NCI-H1417 (cell line): ENCODE measurements around the gene TNS3.
A peak's percentile ranks its signal among the peaks of the same experiment; 100 is the strongest.

ENCODE experiments used
- DNase-seq, 3 experiments: peaks; one replicate each; lab custom pipeline; 2025; lab: John Stamatoyannopoulos, UW

The TNS3 gene

DNA sequence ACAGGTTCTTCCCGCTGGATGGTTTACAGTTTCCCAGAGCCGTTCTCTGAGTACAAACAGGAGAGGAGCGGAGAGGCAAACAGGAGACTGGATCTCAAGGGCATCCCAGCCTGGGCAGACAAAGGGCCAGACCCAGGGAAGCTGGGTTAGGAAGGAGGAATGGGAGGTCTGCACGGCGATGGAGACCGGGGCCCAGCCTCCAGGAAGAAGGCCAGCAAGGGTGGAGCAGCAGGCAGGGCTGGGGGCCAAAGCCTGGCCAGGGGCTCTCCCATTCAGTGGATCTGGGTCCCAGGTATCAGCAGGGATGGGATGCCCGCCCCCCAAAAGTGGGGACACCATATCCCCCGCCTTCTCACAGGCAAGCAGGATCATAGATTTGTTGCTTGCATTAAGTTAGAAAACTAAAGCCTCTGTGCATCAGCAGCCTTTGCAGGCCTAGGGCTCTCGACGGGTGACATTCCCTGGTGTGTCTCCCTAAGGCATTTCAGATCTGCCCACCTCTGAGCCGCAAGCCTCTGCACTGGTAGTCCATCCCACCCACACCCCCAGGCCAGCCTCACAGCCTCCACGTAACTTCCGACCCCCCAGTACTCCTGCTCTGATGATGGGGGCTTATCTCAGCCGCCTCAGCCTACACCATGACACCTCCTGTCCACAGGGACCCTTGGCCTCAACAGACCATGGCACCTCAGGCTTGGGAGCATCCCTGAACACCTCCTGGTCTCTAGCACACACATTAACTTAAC, 59.9 kb downstream of the TNS3 start:
- DNase-seq: no peak

DNA sequence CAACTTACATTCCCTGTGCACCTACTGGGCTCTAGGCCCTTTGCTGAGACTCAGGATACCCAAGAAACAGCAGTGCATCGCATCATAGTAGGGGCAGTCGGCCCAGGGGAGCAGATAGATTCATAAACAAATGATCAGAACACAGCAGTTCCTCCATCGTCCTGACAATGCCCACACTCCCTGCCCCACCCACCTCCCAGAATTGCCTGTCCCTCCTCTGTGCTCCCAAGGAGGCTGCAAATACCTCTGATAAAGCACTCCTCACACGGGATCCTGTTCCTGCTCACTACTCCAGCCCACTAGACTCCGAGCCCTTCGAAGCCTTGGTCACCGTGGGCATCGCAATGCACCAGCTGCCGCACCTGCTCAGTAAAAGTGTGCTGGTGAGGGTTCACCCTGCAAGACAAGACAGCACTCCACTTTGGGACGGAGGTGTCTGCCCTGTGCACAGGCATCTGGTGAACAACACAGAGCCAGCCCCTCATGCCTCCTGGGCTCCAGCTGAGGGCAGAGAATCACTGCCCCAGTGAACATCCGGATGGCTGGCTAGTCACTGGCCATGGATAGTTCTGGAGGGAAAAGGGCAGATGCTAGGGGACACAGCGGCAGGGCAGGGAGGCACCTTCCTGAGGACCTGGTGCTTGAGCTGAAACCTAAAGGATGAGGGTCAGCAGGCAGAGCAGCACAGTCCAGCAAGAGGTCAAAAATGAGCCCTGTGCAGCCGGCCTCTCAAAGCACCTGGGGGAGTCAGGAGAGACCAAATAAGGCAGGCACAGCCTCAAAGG, 60.7 kb downstream of the TNS3 start:
- DNase-seq: no peak

DNA sequence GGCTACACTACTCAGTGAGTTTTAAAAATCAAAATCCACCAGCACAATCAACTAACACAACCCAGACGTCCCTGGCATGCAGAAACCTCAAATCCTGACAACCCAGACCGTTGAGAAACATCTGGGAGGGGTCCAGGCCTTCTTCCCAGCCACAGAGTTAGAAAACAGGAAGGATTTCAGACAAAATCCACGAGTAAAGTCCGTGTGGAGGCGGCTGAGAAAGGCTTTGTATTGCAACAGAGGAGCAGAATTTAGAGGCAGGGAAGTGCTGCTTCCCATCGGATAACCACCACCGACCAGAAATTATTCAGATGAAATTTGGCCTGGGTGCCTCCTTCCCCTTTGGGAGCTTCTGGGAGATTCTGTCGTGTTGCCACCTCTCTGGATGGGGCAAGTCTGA, 61.5 kb downstream of the TNS3 start:
- DNase-seq: no peak

DNA sequence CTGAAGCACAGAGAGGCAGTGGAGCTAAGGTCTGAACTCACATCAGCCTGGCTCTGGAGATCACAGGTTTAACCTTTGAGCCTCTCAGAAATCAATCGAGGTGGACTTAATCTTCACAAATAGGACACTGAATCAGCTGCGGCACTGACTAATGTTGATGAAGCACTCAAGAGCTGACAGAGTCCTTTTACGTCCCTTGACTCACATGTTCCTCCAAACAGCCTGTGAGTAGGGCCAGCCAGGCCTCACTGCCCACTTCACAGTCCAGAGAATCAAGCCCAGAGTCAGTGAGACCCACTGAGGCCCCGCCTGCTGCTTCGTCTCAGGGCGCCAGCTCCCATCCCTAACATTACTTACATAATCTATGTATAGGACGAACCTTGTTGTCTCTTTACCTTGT, 63.1 kb downstream of the TNS3 start:
- no peak for DNase-seq

DNA sequence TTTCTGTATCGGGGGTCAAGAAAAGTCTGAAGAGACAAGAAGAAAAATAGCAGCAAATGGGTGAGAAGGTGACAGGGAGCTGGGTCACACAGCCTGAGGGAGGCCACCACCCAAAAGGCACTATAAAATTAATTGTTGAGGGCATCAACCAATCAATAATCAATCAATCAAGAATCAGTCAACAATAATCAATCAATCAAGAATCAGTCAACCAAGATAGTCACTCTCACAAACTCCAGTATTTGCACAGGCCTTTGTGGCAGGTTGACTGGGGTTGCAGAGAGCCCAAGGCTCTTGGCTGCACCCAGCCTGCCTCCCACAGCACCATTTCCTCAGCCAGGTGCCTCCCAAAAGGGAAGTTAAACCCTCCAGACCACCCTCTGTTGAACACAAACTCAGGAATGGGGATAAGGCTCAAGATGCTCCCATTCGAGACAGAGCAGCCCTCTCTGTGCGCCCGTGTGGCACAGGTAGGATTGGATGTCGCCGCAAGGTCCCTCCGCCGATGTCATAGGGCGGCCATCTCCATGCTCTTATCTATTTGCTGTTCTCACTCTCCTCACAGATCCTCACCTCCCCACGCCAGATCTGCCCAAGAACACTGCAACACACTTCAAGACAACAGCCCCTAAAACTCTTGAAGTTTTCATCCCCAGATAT, 64.0 kb downstream of the TNS3 start:
- no peak for DNase-seq

DNA sequence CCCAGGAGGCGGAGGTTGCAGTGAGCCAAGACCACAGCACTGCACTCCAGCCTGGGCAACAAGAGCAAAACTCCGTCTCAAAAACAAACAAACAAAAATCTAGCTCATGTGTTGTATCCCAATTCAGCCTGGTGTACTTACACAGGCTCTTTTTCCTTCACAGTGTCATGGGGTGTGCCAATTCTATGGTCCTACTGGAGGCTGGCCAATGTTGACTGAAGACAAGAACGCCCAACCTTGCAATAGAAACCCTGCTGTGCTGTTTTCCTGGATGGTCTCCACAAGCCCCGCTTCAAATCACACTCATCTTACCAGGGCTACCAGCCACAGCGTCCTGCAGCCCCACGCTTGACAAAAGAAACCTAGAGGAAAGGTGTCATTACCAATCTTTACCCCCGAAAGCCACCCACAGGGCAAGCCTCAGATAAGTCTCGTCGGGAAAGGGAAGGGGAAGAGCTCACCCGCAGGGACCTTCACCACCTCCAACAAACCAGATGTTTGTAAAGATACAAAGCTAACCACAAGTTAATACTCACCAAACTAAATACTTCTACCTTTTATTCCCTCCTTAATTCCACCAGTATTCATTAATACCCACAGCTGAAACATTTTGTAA, 64.8 kb downstream of the TNS3 start:
- peak in 1 of 3 experiments; percentile 27 for DNase-seq

DNA sequence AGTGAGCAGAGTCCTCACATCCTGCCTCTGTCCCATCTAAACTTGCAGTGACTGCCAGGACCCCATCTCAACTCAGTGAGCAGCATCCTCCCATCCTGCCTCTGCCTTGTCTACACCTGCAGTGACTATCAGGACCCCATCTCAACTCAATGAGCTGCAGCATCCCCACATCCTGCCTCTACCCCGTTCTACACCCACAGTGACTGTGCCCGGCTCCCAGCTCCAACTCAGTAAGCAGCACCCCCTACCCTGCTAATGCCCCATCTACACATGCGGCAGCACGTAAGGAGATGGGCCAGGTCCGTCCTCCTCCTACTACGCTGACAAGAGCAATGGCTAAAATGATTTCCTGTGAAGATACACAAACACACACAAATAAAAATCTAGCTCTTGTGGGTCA, 65.5 kb downstream of the TNS3 start:
- no peak for DNase-seq

DNA sequence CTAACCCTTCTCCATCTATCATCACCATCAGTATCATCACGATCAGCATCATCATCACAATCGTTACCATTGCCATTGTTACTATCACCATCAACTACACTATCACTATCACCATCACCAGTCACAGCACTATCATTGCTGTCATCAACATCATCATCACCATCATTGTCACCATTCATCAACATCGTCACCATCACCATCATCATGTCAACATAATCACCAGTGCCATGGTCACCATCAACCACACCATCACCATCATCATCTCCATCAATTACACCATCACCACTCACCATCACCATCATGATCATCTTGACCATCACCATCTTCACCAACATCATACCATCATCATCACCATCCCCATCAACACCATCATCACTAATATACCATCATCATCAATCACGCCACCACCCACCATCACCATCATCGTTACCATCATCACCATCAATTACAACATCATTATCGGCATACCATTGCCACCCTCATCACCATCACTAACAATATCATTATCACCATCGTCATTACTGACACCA, 66.5 kb downstream of the TNS3 start:
- DNase-seq: no peak

DNA sequence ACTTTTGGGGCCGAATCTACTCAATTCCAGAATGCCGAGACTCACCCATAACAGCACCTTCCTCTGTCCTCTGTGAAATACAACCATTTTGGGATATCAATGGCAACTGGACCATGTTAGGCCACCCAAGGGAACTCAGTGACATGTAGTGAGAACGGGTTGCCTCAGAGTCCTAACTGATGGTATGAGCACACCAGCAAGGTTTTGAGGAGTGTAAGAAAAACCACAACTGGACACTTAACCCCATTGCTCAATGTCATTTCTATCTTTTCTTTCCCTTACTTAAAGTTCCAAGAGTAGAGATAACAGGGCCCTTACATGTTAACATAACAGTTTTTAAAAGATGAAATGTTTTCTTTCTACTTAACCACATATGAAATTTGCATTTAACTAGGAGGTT, 67.1 kb downstream of the TNS3 start:
- DNase-seq: no peak

DNA sequence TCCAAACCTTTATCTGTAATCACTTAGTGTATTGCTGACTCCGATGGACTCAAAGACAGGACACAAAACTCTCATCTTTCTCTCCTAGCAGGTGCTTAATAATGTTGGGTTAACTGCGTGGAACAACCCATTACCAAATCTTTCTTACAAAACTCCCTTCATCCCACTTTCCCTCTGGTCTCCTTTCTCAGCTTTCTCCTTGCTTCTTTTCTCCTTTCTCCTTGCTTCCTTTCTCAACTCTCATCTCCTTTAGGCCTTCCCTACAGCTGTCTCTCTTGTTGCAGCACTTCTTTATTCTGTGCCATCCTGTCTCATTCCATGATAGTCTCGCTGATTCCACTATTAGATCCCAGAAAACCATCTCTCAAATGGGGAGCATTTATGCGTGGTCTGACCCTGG, 67.5 kb downstream of the TNS3 start:
- DNase-seq: no peak

DNA sequence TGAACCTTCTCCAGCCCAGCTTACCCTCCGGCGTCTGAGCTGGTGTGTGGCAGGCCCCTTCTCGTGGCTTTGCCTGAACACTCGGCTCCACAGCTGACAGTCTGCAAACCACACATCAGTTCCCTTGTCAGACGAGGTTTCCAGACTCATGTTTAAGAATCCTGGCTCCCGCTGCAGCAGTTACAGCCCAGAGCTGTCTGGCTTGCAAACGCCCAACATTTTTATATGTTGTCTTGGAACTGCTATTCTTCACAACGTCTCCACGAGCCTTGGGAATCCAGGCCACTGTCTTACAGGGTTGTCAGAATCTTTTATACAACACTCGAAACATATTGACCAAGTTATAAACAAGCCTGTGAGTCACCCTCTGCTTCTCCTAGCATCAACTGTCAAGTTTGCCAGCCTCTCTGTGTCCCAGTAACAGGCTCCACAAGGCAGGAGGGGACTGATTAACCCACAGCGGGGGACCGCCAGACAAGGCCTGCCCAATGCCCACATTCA, 68.1 kb downstream of the TNS3 start:
- DNase-seq: no peak

DNA sequence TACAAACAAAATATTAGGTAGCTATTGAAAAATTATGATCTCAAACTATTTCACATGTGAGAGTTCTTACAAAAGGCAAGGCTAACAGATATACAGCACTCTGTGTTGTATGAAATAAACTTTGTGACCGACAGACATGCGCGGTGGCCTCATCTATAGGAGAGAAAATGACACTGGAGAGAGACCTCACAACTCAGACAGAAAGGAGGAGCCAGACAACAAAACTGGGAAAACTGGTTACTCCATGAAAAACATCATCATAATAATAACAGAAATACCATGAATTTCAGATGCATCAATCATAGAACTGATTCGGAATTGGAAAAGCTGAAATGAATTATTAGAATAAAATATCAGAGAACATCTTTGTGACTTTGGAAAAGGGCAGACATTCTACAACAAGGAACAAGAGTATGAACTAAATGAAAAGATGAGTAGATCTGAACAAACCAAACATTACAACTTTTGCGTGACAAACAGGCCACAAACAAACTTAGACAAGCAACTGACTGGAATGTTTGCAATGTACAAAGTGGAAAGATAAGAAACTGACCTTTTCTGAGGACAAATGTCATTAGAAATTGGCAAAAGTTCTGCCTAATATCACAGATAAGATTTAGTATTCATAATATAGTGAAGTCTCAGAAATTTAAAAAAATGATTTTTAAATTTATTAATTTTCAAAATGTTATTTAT, 69.3 kb downstream of the TNS3 start:
- DNase-seq: no peak

DNA sequence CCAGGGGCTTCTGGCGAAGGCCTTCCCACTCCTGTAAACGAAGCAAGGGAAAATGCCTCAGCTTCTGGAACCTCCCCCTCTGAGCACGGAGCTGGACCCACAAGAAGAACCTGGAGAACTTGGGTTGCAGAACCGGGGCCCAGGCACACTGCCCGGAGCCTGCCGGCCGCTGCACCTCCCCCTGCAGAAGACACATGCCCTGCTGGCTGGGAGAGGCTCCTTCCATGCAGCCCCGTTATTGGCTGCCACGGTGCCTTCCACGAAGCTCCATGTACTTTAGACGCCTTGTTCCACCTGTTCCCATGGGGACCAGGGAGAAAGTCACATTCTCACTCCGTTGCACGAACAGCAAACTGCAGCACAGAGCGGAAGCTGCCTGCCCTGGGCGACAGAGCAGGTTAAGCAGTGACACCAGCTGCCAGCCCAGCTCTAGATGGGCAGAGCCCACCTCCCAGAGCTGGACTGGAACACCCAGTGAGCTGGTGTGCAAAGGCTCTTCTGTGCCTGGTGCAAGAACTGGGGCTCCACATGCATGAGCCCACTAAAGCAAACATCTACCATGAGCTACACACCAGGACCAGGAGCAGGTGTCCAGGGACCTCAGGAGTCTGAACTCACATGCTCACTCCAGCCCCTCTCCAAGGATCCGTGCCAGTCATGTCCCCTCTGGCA, 70.1 kb downstream of the TNS3 start:
- DNase-seq: no peak

DNA sequence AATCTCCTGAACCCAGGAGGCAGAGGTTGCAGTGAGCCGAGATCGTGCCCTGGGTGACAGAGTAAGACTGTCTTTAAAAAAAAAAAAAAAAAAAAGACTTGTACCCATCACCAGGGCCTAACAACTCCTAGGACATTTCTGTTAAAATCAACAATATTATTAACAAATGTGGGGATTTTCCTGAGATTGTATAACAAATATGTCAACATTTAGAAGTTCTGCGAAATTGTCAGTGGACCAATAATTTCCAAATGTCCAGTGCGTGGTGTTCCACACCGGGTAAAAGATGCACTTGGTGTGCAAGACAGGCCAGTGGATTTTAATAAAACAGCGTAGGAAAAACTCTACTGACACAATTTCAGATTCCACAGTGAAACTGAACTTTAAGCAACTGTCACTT, 71.1 kb downstream of the TNS3 start:
- DNase-seq: no peak

DNA sequence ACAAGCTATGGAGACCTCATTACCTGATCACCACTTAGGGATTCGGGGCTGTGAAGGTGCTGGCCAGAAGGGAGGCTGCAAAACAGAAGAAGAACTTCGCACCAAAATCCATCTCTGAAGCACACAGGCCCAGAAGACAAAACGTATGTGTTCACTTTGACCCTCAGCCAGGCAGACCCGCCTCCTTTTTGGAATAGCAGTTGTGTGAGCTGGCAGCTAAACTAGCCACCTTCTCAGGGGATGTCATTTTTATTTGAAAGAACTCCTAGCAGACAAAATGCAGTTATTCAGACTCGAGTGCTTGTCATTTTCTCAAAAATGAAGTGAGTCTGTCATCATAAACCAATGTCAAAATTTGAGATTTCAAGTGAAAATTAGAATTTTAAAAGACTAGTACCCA, 71.7 kb downstream of the TNS3 start:
- no peak for DNase-seq

DNA sequence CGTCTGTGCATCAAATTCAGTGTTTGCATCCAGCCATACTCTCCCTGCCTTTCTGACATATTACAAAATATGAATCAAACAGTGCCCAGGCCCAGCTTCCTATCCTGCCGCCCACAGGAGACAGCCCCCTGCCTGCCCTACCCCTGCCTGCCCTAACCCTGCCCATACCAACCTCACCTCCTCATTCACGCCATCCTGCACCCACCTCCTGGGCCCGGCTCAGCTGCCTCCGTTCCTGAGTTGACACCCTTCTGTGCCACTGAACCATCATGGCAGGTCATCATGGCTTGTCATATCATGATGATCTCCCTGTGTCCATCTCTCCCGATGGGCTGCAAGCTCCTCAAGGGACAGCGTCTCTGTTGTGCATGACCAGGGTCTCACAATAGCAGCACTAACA, 72.3 kb downstream of the TNS3 start:
- DNase-seq: no peak

DNA sequence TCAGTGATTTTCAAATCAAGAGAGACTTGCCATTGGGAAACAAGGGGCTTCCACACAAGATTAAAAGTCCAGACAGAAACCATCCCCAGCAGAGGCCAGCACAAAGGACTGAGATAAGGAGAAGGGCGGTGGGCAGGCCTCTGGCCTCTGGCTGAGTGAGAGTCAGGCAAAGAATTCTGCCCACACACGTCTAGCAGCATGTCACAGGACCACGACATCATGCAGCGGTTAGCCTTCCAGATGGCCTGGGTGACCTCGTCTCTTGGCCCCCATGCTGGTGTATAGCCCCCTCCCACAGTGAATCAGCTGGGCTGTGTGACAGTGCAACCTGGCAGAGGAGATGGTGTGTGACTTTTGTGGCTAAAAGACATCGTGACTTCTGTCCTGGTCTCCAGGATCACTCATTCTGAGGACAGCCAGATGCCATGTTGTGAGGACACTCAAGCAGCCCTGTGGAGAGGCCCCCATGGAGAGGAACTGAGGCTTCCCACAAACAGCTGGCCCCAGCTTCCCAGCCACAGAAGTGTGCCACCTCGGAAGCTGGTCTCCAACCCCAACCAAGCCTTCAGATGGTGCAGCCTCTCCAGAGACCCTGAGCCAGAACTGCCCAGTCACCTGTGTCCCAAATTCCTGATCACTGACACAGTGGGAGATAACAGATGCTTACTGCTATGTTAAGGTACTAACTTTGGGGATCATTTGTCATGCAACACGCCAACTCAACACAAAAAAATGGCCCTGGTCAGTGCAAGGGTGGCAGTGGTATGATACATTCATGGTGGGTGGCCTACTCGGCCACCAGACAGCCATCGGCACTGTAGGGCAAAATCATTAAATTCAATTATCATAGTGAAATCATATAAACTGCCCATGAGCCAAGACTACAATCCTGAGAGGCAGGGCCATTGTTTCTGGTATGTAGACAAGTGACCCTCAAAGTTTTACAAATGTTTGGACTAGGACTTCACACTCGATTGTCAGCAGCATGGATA, 73.2 kb downstream of the TNS3 start:
- no peak for DNase-seq

DNA sequence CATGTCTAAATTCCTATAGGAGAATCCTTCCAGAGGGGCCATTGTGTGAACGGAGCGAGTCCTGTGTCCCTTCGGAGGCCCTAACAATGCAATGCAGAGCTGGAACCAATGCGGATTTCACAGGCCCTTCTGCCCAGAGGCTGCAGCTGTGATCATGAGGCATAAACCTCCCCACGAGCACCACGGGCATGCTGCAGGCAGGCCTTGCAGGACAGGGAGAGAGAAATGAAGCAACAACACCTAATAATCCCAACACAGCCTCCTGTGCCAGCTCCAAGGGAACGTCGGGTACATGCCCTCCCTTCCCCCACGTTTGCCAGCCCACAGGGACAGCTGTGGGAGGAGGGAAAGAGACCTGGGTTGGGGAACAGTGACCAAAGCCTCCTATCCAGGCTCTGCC, 74.4 kb downstream of the TNS3 start:
- DNase-seq: no peak

DNA sequence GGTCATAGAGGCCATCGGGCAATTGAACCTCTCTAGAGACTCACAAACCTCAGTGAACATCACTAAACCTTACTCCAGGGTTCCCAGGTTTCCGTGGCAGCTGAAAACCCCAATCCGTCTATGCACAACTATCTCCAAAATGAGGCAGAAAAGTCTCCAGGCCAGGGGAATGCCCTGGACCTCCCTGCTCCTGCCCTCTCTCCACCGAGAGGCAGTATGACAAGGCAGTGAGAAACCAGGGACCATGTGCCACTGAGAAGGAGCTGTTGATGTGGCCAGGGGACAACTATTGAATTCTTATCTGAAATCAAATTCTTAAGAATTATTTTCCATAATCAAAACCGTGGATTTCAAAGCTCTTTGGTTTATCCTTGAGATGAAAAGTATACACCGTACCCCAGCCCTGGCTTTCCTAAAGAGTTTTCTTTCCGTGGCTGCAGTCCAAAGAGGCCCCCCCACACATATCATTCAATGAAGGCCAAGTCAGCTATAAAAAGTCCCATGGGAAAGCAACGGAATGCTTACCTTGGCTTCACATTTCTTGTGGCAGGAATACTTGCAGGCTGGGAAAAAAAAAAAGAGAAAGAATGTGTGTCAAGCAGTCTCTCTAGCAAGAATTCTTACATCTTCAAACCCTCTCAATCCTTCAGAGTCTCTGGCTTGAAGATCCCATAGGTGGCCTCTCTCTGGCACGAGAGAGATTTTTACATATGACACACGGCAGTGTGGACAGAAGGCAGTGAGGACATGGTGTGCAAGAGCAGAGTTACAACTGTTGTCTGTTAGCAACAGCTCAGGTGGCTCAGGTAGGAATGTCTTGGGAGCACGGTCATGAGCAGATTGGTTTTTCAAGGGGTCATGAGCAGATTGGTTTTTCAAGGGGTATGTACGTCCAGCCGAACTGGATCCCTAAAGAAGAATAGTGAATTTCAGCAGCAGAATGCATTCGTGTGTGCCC, 75.2 kb downstream of the TNS3 start:
- DNase-seq: no peak
